K562 (cell line): ENCODE measurements around the gene STAB1. TPM values are rescaled to one million over a fixed set of nuclear protein-coding genes. Genes with fewer than 3 reads are reported as not detected.

Source experiments
- ATAC-seq: fragments of 200-7000 bp; cut with Tn5 transposase; 3 replicates; pipeline ENCODE4 v1.9.1; 2020; ENCODE audit warnings: moderate library complexity
- BruUV-seq: library from RNA; stranded (reverse); fragments of 400-500 nt; replicated peaks from 2 replicates; lab custom pipeline; 2021; lab: Mats Ljungman, UMichigan
- CTCF ChIA-PET: fragments of 300-600 bp; formaldehyde crosslinking; extraction: SDS; loops from one replicate; lab custom pipeline; 2021; ENCODE audit warnings: low intra/inter-chr PET ratio; lab: Yijun Ruan, JAX
- POLR2A ChIA-PET: fragments of 300-600, 350-650 bp; sonication (Branson Sonifier 250); formaldehyde crosslinking; extraction: SDS; loops from one replicate; lab custom pipeline; 2021; ENCODE audit warnings: antibody characterized with exemption, inconsistent platforms; lab: Yijun Ruan, JAX
- DNase-seq, 4 experiments: peaks; one replicate each; pipeline versions ENCODE4 v3.0.0 to v3.0.0-alpha.2; 2011 to 2018; ENCODE audit warnings: low spot score in 3 of 4, mixed read lengths in 3 of 4; ENCODE audit errors: extremely low read depth in 1 of 4
- FAIRE-seq: peaks from 2 replicates; lab custom pipeline; 2011; peaks lifted over from hg19 to GRCh38; lab: Jason Lieb, UNC
- H2AFZ ChIP-seq: 2 replicates; pipeline ENCODE4 v1.6.0; 2011; ENCODE audit warnings: low read depth, low read length, control low read depth, inconsistent platforms
- H3K27ac ChIP-seq: fragments of 200-600 bp; 3 replicates; pipeline ENCODE4 v1.8.0; 2011; ENCODE audit warnings: low read depth, mild to moderate bottlenecking, control low read depth, inconsistent platforms, low read length, moderate library complexity, mixed read lengths; ENCODE audit errors: extremely low read depth
- H3K27me3 ChIP-seq, 2 experiments: fragments of 300-600 bp in 1 of 2; 2 replicates in 1 of 2; 3 replicates in 1 of 2; pipeline versions ENCODE4 v1.6.0 to v1.8.0; 2011; ENCODE audit warnings: inconsistent platforms in 2 of 2, low read length in 2 of 2, mild to moderate bottlenecking in 1 of 2, mixed read lengths in 1 of 2, moderate library complexity in 1 of 2; ENCODE audit not compliant: control insufficient read depth in 2 of 2, insufficient read depth in 2 of 2
- H3K36me3 ChIP-seq: fragments of 300-600 bp; 3 replicates; pipeline ENCODE4 v1.8.0; 2011; ENCODE audit warnings: mild to moderate bottlenecking, low read length, inconsistent platforms; ENCODE audit not compliant: control insufficient read depth, insufficient read depth
- H3K4me1 ChIP-seq, 2 experiments: fragments of 200-600 bp in 1 of 2; replicated peaks in 1 of 2; 2 replicates in 1 of 2; 3 replicates in 1 of 2; pipeline versions ENCODE4 v1.5.1 to v1.8.0; 2011; ENCODE audit warnings: inconsistent platforms in 2 of 2, low read length in 2 of 2, mild to moderate bottlenecking in 1 of 2, mixed read lengths in 1 of 2, moderate library complexity in 1 of 2; ENCODE audit not compliant: control insufficient read depth in 2 of 2, insufficient read depth in 2 of 2
- H3K4me2 ChIP-seq: 2 replicates; pipeline ENCODE4 v1.6.1; 2011; ENCODE audit warnings: low read length, control low read depth, inconsistent platforms, mixed read lengths; ENCODE audit not compliant: insufficient read depth
- H3K4me3 ChIP-seq: fragments of 200-600 bp; sonication (generic), shearing (Covaris generic); 2 replicates; pipeline ENCODE4 v1.5.1; 2016; ENCODE audit warnings: control low read depth, inconsistent platforms
- H3K79me2 ChIP-seq: fragments of 200-600 bp; 3 replicates; pipeline ENCODE4 v1.8.0; 2011; ENCODE audit warnings: low read length, inconsistent platforms; ENCODE audit not compliant: control insufficient read depth, insufficient read depth
- H3K9ac ChIP-seq, 2 experiments: 2 replicates each; pipeline versions ENCODE4 v1.6.0 to v1.6.1; 2011; ENCODE audit warnings: low read depth in 2 of 2, low read length in 2 of 2, control low read depth in 1 of 2, inconsistent platforms in 1 of 2, mild to moderate bottlenecking in 1 of 2, mixed read lengths in 1 of 2; ENCODE audit not compliant: insufficient read depth in 1 of 2
- H3K9me1 ChIP-seq: one replicate; pipeline ENCODE4 v1.6.0; 2011; ENCODE audit warnings: inconsistent platforms, mild to moderate bottlenecking, low read length, moderate library complexity; ENCODE audit not compliant: control insufficient read depth, insufficient read depth
- H3K9me3 ChIP-seq: replicated peaks from 2 replicates; pipeline ENCODE4 v1.5.1; 2011; ENCODE audit warnings: low read depth, low read length, inconsistent platforms; ENCODE audit not compliant: control insufficient read depth, insufficient read depth
- H4K20me1 ChIP-seq: replicated peaks from 2 replicates; pipeline ENCODE4 v1.6.1; 2011; ENCODE audit warnings: low read length, inconsistent platforms, mixed read lengths; ENCODE audit not compliant: control insufficient read depth, insufficient read depth
- BMI1 ChIP-seq: fragments of 150-350 bp; IDR thresholded peaks from 2 replicates; pipeline ENCODE4 v1.6.1; 2014; ENCODE audit warnings: low read length
- BRD4 ChIP-seq: fragments of 200-600 bp; sonication (generic); IDR thresholded peaks from 2 replicates; pipeline ENCODE4 v1.6.1; 2017; ENCODE audit warnings: inconsistent platforms
- BRF2 ChIP-seq: IDR thresholded peaks from 3 replicates; pipeline ENCODE4 v1.6.1; 2011; ENCODE audit warnings: borderline replicate concordance, mild to moderate bottlenecking; ENCODE audit not compliant: insufficient read length, insufficient read depth
- EWSR1 ChIP-seq: fragments of 450-650 bp; IDR thresholded peaks from 2 replicates; pipeline ENCODE4 v1.6.1; 2018; ENCODE audit warnings: borderline replicate concordance, mild to moderate bottlenecking, low read depth, moderate library complexity; ENCODE audit not compliant: partially characterized antibody
- EZH2 ChIP-seq: IDR thresholded peaks from 2 replicates; pipeline ENCODE4 v1.6.1; 2012; ENCODE audit warnings: low read depth, mild to moderate bottlenecking, inconsistent platforms, low read length, borderline replicate concordance
- SRSF1 ChIP-seq: fragments of 200-400 bp; formaldehyde crosslinking; IDR thresholded peaks from 2 replicates; pipeline ENCODE4 v1.6.1; 2017; ENCODE audit warnings: mild to moderate bottlenecking, low read depth, low read length, moderate library complexity
- ZNF232 ChIP-seq: sonication (generic); formaldehyde crosslinking; IDR thresholded peaks from 2 replicates; pipeline ENCODE4 v1.8.0; 2022; ENCODE audit warnings: mild to moderate bottlenecking, missing genetic modification reagents
- WGBS: fragments of 100-300 bp; shearing (Covaris generic); methylation state at CpG from one replicate; pipeline ENCODE4 v1.1.6; 2016; ENCODE audit warnings: low coverage, mixed read lengths; ENCODE audit not compliant: insufficient coverage; ENCODE audit errors: missing lambda C conversion rate; 5-methylcytosine and 5-hydroxymethylcytosine counted together
- in situ Hi-C: fragments of 300-500 bp; cut with MboI; formaldehyde crosslinking; loops from 4 replicates; pipeline ENCODE4 v1.15.0; 2018; ENCODE audit warnings: inconsistent platforms, mixed read lengths
- intact Hi-C: fragments of 100-400 bp; cut with micrococcal nuclease; formaldehyde crosslinking; loops from 2 replicates; pipeline ENCODE4 v1.14.2; 2022
- polyA plus RNA-seq, 8 experiments: library from polyadenylated mRNA; depleted of rRNA in 4 of 8; stranded (reverse) in 5 of 8; unstranded in 3 of 8; fragments of >200 nt; fragmentation: Nextera tagmentation in 2 of 8; fragmentation: Illumina TruSeq in 1 of 8; extraction: Ambion mirVana in 2 of 8; extraction: Trizol in 1 of 8; gene quantifications; 2 replicates each; pipeline versions ENCODE4 v1.2.1 to v1.2.3, GENCODE V29; 2011 to 2014; ENCODE audit warnings: inconsistent platforms in 1 of 8, missing spikeins in 1 of 8
- total RNA-seq, 7 experiments: library from RNA; depleted of rRNA in 6 of 7; stranded (reverse); fragments of >200 nt in 6 of 7; fragmentation: Illumina TruSeq in 2 of 7; extraction: Trizol in 2 of 7; gene quantifications; 2 replicates each; pipeline versions ENCODE4 v1.2.1 to v1.2.3, GENCODE V29; 2011 to 2021; ENCODE audit warnings: low replicate concordance in 1 of 7

Gene STAB1
- total and polyA plus RNA-seq, 9 of the 15 experiments (the other 6 are each of a cell fraction or from before 2014, with no cell fraction given): 0.20 to 3.9 (median 1.2) TPM

GRCh38 chr3:52511509-52511908 lies 16.4 kb downstream of the STAB1 start (continued):
- TF ChIP-seq BRF2: no peak
- TF ChIP-seq BRD4: no peak

DNA sequence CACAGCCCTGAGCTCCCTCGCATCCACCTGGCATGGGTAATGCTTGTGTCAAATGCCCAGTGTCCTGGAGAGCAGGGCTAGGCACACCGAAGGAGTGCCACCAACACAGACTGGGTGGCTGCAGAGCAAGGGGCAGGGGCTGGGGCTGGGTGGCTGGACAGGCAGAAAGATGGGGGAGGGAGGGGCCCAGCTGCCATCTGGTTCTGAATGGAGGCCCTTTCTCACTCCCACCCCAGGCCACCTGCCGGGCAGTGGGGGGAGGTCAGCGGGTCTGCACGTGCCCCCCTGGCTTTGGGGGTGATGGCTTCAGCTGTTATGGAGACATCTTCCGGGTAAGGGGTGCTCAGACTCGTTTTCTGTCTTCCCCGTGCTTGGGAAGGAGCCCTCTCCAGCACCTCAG lies 17.0 kb downstream of the STAB1 start:
- Histone ChIP-seq H3K4me3 (no peak overlapping the region), H2AFZ (no peak overlapping the region), H3K9me1 (no peaks in the 10 kb centered on the region), H3K79me2 (no peaks in the 10 kb centered on the region), H3K9ac (no peak overlapping the region), H3K4me1 (peaks cover 0 to 37% of the 10 kb centered on the region in 2 experiments; a peak in 2 of 5 replicates), H4K20me1 (no peaks in the 10 kb centered on the region), H3K9me3 (no peaks in the 10 kb centered on the region), H3K36me3 (no peaks in the 10 kb centered on the region)
- BruUV-seq: no TSS peak
- ChIA-PET CTCF (no interaction called here), POLR2A (interaction anchor here (0.7 to 2.1 kb wide), 4 partner anchors 14 to 778 kb away, joined by 3 to 6 read pairs (median 4); no protein-coding TSS in a partner anchor)
- WGBS: 3% methylated on average over 5 of the region's 8 CpGs
- no peak for DNase-seq
- intact Hi-C loops: no loop called here
- no peak for TF ChIP-seq EZH2
- TF ChIP-seq SRSF1: no peak
- TF ChIP-seq ZNF232 (CRISPR knock-in tag): no peak
- TF ChIP-seq BMI1: no peak
- no peak for TF ChIP-seq EWSR1
- TF ChIP-seq, all 486 proteins: peak for 0
- in situ Hi-C loops: no loop called here
- H3K27me3 ChIP-seq: peaks cover 0 to 37% of the 10 kb centered on the region in 2 experiments; a peak in 2 of 5 replicates
- FAIRE-seq: no peak
- ATAC-seq: no peak
- no peak overlapping the region for H3K4me2 ChIP-seq
- H3K27ac ChIP-seq: no peak overlapping the region
